Measurements from ENCODE around the gene ACOT11.

DNA sequence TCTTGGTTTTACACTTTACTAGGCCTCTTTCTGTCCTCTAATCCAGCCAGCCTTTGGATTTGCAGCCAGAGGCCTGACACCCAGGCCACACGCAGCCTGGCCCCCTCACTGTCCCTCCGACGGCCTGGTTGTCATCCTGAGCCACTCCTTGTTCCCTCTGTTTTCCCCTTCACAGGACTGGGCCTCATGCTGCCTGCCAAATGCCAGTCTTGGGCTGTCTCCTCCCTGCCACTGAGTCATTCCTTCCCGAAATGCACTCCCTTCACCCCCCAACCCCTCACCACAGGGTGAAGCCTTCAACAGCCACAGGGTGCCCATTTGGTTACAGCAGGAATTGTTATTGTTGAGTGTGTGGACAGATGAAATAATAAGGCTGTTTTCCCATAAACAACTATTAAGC, 21.3 kb downstream of the ACOT11 start:
- TF ChIP-seq, protein P1, sequence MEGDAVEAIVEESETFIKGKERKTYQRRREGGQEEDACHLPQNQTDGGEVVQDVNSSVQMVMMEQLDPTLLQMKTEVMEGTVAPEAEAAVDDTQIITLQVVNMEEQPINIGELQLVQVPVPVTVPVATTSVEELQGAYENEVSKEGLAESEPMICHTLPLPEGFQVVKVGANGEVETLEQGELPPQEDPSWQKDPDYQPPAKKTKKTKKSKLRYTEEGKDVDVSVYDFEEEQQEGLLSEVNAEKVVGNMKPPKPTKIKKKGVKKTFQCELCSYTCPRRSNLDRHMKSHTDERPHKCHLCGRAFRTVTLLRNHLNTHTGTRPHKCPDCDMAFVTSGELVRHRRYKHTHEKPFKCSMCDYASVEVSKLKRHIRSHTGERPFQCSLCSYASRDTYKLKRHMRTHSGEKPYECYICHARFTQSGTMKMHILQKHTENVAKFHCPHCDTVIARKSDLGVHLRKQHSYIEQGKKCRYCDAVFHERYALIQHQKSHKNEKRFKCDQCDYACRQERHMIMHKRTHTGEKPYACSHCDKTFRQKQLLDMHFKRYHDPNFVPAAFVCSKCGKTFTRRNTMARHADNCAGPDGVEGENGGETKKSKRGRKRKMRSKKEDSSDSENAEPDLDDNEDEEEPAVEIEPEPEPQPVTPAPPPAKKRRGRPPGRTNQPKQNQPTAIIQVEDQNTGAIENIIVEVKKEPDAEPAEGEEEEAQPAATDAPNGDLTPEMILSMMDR (IDR thresholded peaks at IDR 0.05; ENCODE audit: borderline replicate concordance, extremely low read depth, low read length, poor library complexity, severe bottlenecking) = no peak
- no peak for TF ChIP-seq EZH2 (IDR thresholded peaks at IDR 0.05; ENCODE audit: borderline replicate concordance, low read depth, low read length, severe bottlenecking)
